Peyer's patch (tissue), 4 donors: Measurements from ENCODE around the gene HOXA3.

Experiments
- POLR2A ChIP-seq, 2 donors: fragments of 450-650 bp; IDR thresholded peaks; one replicate each; pipeline ENCODE4 v1.5.1; 2017; ENCODE audit warnings: antibody characterized with exemption in 2 of 2, mild to moderate bottlenecking in 2 of 2, moderate library complexity in 2 of 2
- TF ChIP-seq, protein P1 (sequence below), 6 experiments: fragments of 450-650 bp in 4 of 6; fragments of 200-600 bp in 2 of 6; sonication (generic) in 1 of 6; IDR thresholded peaks; one replicate each; pipeline ENCODE4 v1.5.1; 2017 to 2019; ENCODE audit warnings: antibody characterized with exemption in 6 of 6, mild to moderate bottlenecking in 3 of 6, moderate library complexity in 1 of 6

DNA sequence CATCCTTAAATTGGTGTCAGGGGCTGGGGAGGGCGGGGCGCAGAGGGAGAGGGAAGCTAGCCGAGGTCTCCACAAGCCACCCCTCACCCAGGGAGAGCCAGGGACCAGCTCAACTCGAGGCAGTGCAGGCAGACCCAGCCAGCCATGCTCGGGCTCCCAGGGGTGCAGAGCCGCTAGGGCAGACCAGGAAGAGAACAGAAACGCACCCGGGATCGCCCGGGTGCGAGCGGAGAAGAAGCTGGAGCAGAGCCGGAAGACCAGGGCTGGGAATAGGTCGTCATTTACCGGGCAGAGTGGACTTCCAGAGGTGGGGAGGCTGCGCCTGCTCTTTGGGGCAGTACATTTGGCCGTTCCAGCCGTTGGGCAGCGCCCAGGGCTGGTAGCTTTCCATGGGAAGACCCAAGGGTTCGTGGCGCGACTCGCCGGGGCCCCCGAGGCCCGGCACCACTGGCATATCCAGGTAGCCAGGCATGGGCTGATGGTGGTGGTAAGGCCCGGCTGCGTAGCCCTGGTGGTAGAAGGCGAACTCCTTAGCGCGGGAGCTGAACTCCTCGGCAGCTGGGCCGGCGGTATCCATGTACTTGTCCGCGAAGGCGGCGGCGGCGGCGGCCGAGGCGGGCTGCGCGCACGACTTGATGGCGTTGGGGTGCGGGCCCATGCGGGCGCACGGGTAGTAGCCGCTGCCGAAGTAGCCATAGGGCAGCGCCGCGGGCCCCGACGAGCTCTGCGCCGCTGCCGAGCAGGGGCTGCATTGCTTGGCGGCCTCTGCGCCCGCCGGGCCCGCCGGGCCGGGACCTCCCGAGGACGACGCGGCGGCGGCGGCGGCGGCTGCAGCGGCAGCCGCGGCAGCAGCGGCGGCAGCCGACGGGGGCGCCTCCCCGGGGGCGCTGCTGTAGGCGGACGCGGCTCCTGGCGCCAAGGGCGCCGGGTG, 46.8 kb upstream of the HOXA3 start:
- TF ChIP-seq, protein P1, sequence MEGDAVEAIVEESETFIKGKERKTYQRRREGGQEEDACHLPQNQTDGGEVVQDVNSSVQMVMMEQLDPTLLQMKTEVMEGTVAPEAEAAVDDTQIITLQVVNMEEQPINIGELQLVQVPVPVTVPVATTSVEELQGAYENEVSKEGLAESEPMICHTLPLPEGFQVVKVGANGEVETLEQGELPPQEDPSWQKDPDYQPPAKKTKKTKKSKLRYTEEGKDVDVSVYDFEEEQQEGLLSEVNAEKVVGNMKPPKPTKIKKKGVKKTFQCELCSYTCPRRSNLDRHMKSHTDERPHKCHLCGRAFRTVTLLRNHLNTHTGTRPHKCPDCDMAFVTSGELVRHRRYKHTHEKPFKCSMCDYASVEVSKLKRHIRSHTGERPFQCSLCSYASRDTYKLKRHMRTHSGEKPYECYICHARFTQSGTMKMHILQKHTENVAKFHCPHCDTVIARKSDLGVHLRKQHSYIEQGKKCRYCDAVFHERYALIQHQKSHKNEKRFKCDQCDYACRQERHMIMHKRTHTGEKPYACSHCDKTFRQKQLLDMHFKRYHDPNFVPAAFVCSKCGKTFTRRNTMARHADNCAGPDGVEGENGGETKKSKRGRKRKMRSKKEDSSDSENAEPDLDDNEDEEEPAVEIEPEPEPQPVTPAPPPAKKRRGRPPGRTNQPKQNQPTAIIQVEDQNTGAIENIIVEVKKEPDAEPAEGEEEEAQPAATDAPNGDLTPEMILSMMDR (IDR thresholded peaks at IDR 0.05): no peak
- TF ChIP-seq POLR2A (IDR thresholded peaks at IDR 0.05): no peak
